Glomerular visceral epithelial cell (primary cell): ENCODE measurements around the gene NF1.
A peak's percentile ranks its signal among the peaks of the same experiment; 100 is the strongest.
"Not testable (repeated sequence)": the region's sequence is repeated elsewhere in the genome, so short reads cannot be mapped to it uniquely, and the experiment has no call there.

Experiments
- DNase-seq: peaks from one replicate; pipeline ENCODE4 v3.0.0-alpha.2; 2016; ENCODE audit errors: extremely low spot score

The NF1 gene

DNA sequence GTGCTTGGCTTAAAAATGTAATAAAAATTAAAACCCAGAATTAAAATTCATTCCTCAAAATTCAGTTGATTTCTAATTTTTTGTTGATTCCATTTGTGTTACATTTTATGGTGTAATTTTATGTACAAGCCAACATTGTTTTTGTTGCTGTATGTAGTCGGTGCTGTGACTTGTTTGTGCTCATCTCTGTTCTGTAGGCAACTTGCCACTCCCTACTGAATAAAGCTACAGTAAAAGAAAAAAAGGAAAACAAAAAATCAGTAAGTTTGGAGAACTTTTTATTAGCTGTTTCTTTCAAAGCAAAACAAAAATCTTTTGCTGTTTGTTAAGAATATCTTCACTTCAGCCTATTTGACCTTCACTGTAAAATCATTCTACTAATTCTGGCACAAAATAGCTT, 158.0 kb downstream of the NF1 start:
- DNase-seq: no peak

DNA sequence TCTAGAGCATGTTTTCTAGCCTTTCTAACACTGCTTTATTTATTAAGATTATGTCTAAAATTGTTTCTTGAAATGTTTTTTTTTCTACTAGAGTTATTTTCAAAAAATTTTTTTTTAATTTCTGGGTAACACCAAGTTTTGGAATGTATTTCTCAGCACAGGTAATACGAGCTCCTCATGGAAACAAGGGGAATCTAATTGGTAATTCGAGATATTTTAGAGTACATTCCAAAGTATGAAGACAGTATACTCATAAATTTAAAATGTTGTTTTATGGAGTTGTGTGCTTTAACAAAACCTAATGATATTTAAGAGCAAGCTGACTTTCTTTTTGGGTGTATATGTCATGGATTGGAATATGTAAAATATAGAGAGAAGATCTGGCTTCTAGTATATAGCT, 159.9 kb downstream of the NF1 start:
- no peak for DNase-seq

DNA sequence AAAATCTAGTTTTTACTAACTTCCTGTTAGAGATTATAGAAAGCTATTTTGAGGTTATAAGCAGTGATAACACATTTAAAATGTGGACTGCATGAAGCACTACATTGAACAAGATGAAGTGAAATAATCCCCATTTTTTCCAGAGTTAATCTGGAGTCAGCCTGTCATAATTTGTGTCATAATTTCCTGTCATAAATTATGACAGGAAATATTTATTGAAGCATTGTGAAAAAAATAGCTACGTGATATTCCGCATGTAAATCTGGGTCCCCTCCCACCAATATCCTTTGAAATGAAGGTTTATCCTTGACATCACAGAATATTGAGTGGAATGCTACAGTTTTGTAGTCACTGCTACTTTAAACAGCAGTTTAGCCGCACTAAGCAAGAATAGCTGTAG, 162.2 kb downstream of the NF1 start:
- no peak for DNase-seq

DNA sequence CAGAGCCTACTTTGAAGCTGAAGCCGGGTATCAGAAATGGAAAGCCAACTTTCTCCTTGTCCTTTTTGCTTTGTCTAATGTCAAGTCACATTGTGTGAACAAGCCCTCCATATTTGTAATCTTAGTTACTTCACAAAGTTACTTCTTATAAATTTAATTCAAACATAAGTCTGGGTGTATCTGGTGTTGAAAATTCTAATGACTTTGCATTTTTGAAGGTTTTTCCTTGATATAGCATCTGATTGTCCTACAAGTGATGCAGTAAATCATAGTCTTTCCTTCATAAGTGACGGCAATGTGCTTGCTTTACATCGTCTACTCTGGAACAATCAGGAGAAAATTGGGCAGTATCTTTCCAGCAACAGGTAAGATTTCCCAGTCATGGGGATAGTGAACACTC, 165.4 kb downstream of the NF1 start:
- DNase-seq: no peak

DNA sequence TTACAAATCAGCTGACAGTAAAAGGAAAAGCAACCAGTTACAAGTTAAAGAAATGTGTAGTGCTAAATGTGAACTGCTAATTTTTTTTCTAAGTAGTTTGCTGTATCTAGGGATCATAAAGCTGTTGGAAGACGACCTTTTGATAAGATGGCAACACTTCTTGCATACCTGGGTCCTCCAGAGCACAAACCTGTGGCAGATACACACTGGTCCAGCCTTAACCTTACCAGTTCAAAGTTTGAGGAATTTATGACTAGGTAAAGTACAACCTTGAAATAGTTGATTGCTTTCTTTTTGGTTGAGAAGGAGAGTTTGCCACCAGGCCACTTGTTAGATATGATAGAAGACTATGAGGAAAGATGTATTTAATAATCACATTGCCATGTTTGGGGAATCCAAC, 166.8 kb downstream of the NF1 start:
- DNase-seq: no peak

DNA sequence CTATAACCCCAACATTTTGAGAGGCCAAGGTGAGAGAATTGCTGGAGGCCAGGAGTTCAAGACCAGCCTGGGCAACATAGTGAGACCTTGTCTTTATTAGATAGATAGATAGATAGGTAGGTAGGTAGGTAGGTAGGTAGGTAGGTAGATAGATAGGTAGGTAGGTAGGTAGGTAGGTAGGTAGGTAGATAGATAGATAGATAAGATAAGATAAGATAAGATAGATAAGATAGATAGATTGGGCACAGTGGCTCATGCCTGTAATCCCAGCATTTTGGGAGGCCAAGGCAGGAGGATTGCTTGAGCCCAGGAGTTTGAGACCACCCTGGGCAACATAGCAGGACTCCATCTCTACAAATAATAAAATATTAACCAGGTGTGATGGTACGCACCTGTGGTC, 168.1 kb downstream of the NF1 start:
- DNase-seq: not testable (repeated sequence)

DNA sequence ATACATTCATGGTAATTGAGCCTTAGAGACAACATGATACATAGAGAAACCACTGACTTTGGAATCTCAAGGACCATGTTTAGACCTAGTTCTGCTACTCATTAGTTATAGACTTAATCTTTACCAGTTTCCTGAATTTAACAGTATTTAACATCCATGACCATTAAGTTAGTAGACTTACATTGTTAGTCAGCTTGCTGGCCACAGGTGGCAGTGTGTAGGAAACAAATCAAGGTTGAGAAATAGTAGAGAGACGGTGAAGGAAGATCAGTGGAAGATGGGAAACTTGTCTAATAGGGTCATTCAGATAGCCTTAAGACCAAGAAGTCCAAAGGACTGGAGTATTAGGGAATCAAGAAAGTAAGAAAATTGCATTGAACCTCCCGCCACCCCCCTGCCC, 171.3 kb downstream of the NF1 start:
- no peak for DNase-seq

DNA sequence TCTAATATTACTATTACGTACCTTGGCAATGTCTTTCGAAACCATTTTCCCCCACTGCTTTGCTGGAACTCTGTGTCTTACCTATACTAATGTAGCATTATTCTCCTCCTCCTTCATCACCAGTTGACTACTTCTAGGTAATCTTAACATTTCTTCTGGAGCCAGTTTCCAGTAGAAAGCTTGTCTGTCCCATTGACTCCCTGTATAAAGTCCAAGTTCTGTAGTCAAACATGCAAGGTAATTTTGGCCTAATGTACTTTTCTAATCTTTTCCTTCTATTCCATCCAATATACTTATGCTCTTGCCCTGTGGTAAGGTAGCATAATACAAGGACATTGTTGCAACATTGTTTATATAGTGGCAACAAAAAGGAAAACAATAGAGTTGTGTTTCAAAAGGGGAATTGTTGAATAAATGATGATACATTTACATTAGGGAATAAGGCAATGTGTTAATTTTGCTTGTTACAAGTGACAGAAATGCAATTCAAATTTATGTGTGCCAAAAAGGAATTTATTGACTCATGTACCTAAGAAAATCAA, 174.3 kb downstream of the NF1 start:
- no peak for DNase-seq

DNA sequence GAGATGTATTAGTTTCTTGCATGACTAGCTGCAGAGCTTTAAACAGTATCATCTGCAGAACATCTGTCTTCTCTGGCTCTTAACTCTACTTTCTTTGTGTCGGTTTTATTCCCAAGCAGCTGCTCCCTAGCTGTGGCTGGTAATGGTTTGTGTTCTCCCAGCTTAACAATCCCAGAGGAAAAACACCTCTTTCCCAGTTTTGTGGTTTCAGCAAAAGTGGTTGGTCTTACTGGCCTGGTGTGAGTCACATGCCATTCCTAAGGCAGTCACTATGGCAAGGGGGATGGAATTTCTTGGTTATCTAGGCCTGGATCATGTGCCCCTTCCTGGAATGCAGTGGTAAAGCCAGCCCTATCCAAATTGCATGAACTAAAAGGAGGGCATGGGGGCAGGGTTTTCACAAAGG, 174.8 kb downstream of the NF1 start:
- DNase-seq: peak; percentile 98

DNA sequence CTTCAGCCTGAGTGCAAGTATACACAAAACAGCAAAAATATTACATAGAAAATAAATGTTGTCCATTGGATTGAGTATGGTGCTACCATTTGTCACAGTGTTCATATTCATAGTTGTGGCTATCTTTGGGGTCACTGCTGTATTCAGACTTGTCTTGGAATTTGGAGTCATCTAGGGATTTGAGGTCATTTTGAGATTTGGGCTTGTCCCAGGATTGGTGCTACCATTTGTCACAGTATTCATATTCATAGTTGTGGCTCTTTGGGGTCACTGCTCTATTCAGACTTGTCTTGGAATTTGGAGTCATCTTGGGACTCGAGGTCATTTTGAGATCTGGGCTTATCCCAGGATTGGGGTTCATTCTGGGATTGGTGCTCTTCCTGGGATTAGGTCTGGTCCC, 177.5 kb downstream of the NF1 start:
- DNase-seq: no peak

DNA sequence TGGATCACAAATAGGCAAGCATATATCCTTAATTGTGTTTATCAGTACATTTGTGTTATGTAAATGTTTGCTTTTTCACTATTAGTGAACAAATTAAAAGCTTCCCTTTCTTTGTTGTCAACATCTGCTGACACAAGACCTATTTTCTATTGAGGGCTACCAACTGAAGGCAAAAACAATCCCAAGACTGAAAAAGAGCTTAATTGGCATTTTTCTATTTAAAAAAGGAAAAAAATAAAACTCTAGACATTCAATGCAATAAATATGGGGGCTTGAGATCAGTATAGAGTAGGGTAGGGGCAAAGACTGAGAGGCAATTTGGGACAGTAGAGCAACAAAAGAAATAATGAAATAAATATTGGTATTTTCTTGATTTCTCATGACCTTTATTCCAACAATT, 178.0 kb downstream of the NF1 start:
- no peak for DNase-seq

DNA sequence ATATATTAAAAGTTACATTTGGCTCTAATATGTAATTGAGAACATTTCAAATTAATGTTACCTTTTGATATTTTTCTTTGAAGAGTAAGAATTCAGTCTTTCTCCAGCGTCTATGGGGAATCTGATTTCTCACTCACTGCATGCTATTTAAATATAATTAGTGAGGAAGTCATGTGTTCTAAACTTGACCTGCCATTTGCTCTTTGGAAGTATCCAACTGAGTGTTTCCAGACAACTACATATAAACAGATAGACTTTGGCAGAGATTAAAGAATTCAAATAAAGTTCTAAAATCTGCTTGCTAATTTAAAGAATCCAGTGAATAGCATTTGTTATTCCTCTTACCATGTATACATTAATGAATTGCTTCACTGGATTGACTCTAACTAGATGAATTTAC, 178.7 kb downstream of the NF1 start:
- DNase-seq: no peak

DNA sequence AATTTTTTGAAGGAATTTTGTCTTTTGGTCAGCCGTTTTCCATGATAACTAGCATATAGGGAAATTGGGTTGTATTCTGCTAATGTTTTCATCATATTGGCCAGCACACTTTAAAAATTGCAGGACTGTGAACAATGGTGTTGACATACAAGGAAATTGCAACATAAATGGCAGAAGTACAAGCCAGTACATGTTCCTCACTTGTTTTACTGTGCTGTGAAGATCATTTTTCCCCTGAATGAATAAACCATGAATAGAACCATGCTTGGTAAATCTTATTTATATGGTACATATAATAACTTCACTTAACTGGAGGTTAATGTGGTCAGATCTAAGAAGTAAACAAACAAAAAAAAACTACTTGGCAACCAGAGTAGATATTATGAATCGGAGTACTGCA, 179.5 kb downstream of the NF1 start:
- DNase-seq: no peak

DNA sequence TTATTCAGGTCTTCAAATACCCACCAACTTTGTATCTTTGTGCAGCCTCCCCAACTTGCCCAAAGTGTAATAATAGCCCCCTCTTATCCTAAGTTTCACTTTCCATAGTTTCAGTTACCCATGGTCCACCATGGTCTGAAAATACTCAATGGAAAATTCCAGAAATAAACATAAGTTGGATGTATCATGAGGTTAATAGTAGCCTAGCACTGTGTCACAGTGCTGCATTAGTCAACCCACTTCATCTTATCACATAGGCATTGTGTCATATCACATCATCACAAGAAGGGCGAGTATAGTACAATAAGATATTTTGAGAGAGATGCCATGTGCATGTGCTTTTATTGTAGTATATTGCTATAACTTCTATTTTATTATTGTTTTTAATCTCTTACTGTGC, 180.3 kb downstream of the NF1 start:
- DNase-seq: no peak

DNA sequence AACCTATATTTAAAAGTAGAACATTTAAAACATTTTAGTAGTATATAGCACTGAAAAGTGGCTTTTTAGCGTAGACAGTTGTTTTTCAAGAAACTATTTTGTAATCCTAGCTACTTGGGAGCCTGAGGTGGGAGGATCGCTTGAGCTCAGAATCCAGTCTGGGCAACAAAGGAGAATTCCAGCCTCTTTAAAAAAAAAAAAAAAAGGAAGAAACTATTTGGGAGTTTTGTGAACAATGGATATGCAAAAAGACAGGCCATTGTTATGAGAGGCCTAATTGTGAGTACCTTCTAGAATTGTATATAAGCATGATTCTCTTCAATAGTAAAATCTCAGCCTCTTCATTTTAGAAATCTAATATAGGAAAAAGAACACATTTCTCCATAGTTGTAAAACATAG, 184.6 kb downstream of the NF1 start:
- DNase-seq: no peak

DNA sequence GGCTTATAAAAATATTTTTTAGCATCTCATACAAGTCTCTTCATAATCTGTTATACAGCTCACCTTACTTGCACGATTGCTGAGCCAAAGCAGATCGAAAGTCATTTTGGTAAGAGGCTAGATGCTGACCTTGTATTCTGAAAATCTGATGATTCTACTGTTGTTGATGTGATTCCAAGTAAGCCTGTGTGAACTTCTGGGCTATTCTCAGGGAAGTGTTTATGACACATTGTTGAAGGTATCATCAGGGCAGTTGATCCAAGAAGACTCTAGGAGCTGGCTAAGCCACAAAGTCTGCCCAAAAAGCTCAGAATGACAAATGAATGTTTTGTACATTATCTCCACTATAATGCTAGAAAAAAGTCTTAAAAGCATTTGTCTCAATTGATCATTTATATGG, 186.3 kb downstream of the NF1 start:
- no peak for DNase-seq

DNA sequence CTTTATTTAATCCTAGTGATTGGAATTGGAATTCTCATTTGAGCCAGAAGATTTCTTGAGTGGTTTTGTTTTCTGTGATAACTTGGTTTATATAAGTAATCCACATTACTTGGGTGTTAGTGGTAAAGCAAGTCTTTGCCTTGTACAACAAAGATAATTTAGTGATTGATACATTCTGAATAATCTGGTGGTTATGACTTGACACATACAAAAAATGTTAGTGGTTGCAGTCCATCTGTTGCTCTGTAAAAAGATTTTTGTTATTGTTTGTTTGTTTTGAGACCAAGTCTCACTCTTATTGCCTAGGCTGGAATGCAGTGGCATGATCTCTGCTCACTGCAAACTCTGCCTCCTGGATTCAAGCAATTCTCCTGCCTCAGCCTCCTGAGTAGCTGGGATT, 189.1 kb downstream of the NF1 start:
- no peak for DNase-seq

DNA sequence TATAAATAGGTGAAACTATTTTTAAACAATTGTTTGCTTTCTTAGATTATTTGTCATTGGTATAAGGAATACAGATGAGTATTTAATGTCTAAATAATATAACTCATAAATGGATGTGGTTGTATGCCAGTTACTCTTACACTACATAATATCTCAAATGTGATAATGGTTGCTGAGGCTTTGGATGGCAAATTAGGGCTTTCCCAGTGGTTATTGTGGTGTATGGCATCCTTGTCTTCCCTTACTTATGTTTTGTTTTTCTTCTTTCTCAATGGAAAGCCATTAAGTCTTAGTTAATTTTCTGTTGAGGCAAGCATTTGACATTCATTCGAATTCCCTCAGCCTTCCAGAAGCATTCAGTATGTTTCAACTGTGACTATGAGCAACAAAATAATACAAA, 191.8 kb downstream of the NF1 start:
- no peak for DNase-seq

DNA sequence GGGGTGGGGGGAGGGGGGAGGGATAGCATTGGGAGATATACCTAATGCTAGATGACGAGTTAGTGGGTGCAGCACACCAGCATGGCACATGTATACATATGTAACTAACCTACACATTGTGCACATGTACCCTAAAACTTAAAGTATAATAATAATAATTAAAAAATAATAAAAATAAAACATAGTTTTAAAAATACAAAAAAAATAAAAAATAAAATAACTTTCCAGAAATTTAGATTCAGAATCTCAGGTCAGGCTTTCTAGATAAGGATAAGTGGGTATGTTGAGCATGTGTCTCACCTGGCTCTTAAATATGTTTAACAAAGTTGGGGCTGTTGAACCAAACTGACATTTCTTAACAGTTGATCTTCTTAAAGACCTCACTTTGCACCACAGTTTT, 193.2 kb downstream of the NF1 start:
- not testable (repeated sequence) for DNase-seq

DNA sequence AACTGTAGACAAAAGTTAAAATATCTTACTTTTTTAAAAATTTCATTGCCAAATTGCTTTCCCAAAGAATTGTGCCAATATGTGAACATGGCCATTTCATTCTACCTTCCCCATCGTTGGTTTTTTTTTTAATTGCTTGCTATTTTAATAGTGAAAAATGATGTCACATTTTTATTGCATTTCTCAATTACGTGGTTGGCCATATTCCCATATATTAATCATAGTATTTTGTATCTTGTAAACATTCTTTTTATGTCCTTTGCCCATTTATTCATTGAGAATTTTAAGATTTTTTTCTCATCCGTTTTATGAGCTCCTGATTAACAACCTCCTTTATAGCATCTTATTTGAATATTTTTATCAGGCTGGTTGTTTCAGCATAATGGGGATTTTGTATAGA, 195.0 kb downstream of the NF1 start:
- no peak for DNase-seq

DNA sequence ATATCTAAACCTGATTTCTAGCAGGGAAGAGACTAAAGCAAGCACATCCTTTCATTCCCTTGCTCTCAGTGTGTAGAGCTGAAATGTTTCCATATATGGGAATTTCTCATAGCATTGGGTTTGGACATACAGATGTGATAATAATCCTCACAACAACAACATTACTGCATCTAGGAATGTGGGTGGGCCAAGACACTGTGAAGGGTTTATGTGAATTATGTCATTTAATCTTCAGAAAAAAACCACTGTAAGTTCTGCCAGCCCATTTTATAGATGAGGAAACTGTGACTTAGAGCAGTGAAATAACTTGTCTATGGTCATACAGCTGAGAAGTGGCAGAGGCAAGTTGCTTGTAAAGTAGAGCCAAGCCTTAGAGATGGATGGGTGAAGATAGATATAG, 197.0 kb downstream of the NF1 start:
- DNase-seq: no peak

DNA sequence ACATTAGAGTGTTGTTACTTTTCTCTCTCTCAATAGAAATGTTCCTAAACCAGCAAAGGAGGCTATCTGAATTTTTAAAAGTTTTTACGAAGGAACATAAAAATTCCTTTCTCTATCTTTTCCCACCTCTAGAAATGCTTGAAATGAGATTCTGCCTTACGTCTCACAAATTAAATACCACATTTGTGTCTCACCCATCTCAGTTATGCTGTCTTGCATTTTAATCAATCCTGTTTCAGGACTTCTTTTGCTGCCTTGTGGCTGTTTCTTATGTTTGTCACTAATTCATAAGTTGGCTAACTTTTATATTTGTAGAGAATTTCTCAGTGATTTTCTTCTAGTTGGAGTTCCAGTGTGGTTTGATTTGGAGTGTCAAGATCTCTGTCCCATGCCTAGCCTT, 198.8 kb downstream of the NF1 start:
- DNase-seq: no peak

DNA sequence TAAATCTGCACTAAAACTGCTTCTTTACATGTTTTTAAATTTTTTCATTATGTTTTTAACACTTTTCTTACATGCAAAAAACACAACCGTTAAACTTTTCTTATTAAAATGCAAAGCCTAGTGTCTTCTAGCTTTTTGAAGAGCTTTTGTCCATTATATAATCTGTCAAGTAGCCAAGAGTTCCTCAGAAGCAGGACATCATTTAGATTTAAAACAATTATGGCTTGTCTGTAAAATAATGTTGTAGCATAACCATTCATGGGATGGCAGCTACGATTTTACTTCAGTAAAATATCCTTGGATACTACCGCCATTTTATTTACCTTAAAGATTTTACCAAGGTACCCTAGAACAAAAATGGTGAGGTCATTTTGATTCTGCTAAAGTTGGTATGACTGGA, 199.5 kb downstream of the NF1 start:
- DNase-seq: no peak

DNA sequence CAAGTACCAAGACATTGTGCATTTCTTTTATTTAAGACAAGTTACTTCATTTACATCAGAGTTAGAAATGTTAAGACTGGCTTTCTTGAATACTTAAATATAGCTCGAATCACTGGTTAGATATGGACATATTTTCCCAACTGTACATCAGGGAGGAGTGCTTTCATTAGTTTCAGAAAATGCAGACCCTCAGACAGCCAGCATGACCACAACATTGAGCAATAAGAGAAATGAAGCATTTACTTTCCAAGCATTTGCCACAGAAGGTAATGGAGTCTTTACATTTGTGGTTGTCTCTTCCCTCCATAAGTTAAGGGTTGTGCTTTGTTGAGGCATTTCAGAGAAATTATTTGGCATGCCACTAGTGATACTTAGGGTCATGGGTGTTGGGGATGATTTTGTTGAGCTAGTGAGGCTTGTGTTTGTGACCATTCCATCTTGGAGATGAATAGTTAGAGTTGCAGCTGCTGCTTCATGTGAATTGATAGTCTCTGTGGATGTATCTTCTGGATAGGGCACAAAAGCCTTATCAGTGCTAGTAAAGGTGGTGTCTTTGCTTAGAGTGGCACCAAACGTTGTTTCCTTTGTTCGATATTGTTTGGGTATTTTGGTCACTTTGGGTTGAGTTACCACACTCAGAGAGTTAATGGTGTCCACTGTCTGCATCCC, 200.2 kb downstream of the NF1 start:
- peak; percentile 41 for DNase-seq
